AG20443 (cell line): Measurements from ENCODE around the gene PTPRU.

Experiments used
- DNase-seq: peaks from one replicate; pipeline ENCODE4 v3.0.0; 2012; ENCODE audit warnings: low spot score, mixed read lengths

Gene PTPRU

DNA sequence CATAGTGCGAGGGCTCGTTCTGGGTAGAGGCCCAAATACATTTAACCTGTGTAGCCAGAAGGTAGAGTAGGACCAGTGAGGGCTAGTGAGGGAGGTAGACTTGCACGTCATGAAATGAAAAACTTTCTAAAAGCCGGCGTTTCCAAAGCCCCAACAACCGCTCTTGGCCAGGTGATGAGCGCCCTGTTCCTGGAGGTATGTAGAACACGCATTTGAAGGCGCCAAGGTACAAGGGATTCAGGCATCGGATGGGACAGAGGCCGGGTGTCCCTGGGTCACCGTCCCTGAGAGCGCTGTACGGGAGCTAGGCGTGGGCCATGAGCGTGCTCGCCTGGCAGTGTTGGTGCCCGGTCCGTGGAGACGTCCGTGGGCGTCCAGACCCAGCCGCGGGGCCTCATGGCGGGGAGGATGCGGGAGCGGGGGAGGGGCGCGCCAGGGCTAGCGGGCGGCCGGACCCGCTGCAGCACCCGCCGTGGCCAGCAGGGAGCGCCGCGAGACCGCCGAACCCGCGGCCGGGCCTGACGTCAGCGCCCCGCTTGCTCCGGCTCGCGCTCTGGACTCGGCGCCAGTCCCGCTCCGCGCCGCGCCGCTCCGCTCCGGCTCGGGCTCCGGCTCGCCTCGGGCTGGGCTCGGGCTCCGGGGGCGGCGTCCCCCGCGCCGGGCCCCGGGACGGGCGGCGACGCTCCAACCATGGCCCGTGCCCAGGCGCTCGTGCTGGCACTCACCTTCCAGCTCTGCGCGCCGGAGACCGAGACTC is at the start of gene PTPRU:
Gene PTPRU, plus strand, starts transcription at position 568 of the 757 bp plus-strand sequence. Its CDS starts 123 bp downstream, at position 691.
- DNase-seq, result peak; percentile 97

DNA sequence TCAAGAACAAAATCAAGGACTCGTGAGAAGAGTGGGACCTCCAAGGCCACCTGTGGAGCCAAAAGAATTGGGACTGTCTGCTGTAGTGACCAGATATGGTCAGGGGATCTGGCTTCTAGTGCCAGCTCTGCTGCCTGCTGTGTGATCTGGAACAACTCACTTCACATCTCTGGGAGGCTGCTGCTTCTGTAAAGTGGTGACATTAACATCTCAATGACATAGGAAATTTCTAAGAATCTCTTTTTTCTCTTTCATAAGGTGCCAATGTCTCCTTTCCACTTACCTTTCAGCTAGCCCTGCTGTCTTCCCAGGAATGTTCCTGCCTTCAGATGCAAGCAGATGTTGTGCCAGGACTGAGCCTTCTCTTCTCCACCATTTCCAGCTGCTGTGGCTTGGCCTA is 49.6 kb upstream of the PTPRU start:
- DNase-seq, result no peak

- DNase-seq, result no peak
Observed at GRCh38 chr1:29190718-29191117, 45.6 kb upstream of the PTPRU start.

- no peak for DNase-seq
Observed at GRCh38 chr1:29193879-29194455, 42.4 kb upstream of the PTPRU start.

- DNase-seq, result no peak
Observed at GRCh38 chr1:29195881-29196291, 40.4 kb upstream of the PTPRU start.

DNA sequence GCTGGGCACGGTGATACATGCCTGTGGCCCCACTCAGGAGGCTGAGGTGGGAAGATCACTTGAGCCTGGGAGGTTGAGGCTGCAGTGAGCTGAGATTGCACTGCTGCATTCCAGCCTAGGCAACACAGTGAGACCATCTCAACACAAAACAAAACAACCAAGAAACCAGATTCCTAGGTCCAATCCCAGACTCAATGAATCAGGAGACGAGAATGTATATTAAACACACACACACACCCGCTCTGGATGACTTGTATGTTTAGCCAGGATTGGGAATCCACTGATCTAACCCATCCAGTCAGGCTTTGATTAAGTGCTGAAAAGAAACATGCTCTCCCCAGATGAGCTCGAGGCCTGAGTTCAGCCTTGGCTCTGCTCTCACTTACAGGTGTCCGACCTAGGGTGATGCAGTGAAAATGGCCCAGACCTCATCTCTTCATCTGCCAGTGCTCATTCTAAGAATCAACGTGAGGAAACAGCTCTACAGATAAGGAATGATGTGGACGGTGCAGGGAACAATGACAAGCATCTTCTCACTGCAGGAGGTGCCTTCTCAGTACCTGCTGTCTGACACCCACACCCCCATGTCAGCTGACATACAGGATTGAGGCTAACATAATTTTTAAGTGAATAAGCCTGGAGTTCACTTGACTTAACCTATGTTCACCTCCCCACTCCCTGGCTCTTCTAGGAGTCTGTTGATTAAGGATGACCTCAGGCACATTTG is 39.3 kb upstream of the PTPRU start:
- DNase-seq, result peak; percentile 81

GRCh38 chr1:29197590-29197924 is 38.8 kb upstream of the PTPRU start:
- peak; percentile 43 for DNase-seq

DNA sequence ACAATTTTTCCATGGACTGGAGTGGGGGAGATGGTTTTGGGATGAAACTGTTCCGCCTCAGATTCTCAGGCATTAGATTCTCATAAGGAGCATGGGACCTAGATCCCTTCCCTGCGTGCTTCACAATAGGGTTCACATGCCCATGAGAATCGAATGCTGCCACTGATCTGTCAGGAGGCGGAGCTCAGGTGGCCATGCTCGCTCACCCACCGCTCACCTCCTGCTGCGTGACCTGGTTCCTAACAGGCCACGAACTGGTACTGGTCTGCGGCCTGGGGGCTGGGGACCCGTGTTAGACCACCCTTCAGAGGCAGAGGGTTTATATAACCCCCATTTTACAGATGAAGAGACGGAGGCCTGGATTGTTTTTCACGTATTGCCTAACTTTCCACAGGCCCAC is 38.3 kb upstream of the PTPRU start:
- no peak for DNase-seq

- DNase-seq, result no peak
Observed at GRCh38 chr1:29200906-29201594, 35.3 kb upstream of the PTPRU start.

GRCh38 chr1:29201595-29202051 is 34.7 kb upstream of the PTPRU start:
- DNase-seq, result no peak

DNA sequence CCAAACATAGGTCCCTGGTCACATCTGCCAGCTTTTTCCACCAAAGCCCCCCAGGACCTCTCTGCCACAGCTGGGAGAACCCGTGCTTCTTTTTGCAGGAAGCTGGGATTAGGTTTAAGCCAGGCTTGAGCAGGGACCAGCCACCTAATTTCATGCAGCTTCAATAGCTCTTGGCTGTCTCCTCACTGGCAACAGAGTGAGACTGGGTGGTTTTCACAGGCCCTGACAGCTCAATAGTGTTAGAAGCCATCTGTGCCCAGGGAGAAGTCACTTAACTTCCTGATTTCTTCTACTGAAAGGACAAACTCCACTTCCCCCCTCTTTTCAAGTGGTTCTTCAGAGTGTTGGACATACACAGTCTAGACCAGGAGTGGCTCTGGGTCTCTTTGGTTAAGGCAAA is 34.3 kb upstream of the PTPRU start:
- DNase-seq, result no peak

DNA sequence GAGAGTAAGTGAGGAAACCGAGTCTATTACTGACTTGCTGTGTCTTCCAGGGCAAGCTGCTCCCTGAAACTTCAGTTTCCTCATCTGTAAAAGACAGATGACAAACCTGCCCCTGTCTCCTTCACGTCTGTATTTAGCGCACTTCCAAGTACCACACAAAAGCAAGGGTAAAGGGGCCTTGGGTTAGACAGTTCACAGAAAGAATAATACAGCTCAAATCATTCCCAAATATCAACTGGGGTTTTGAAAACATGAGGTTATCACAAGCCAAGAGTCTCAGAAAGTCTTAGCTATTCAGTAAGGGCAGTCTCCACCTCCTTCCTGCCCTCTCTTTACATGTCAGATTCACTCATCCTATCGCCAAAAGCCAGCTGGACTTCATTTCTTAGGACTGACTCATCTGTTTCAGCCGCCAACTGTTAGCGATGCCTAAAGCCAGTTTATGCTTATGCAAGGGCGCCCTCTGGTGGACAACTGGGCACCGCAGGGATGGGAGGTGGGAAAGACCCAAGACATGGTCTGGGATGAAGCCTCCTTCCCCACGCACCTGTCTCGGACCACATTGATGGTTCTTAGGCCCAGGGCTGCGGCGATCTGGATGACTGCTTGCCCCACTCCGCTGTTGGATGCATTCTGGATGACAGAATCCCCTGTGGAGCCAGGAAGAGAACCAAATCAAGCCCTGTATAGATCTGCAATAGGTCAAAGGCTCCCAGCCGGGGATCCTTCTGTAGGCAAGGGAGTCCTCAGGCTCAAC is 33.6 kb upstream of the PTPRU start:
- DNase-seq, result peak; percentile 94

DNA sequence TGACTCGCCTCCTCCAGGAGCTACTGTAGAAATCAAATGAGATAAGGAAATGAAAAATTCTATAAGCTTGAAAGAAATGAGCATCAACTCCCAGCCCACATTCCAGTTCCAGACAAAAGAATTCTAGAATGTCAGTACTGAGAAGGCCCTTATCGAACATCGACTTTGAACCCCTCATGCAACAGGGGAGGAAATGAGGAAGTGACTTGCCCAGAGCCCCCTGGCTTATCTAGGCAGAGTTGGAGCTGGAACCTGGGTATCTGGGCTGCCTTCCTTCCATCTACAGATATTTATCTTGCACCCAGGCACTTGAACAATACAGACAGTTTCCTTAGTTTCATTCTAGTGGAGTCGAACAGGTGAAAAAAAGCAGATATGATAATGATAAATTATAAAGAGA is 27.9 kb upstream of the PTPRU start:
- no peak for DNase-seq

DNA sequence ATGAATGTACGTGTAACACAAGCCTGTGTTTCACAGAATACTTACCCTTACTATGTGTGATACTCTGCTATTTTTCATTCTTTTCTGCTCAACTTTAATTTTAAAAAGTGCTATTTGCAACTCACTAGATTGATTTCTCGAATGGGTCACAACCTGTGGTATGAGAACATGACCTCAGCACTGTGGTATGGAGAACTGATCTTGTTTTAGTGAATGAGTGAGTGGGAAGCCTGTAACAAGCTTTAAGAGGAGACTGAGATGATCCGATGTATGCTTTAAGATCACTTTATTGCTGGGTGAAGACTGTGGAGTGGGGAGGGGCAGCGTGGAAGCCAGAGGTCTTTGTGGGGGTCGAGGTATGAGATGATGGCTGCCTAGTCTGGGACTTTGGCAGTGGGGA is 27.1 kb upstream of the PTPRU start:
- DNase-seq, result peak; percentile 63

DNA sequence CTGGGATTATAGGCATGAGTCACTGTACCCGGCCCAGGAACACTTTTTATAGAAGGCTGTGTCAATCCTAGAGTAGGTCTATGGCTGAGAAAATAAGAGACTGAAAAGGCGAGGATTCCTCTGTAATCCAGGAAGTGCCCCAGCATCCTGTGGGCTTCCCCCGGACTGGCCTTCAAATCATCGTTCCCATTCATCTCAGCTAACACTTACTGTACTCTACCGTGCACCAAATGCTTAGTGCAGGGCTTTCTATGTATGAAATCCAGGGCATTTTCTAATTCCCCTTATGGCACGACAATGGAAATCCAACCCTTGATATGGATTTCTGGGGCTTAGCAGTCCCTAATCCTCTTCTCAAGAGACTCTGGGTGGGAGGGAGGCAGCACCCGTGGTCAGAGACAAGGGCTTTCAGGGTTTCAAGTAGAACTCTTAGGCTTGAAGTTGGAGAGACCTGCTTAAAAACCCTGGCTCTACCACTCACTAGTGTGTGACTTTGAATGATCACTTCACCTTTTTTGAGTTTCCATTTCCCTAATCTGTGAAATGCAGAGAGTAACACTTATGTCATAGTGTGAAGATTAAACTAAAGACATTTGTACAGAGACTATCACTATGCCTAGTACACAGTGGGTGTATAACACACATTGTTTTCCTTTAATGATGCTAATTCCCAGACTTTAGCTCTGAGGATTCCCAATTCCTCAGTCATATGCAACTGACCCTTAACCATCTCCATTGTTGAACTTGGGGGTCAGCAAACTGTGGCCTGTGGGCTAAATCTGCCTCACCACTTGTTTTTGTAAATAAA is 25.8 kb upstream of the PTPRU start:
- no peak for DNase-seq

GRCh38 chr1:29211086-29212030 is 25.0 kb upstream of the PTPRU start:
- peak; percentile 52 for DNase-seq

DNA sequence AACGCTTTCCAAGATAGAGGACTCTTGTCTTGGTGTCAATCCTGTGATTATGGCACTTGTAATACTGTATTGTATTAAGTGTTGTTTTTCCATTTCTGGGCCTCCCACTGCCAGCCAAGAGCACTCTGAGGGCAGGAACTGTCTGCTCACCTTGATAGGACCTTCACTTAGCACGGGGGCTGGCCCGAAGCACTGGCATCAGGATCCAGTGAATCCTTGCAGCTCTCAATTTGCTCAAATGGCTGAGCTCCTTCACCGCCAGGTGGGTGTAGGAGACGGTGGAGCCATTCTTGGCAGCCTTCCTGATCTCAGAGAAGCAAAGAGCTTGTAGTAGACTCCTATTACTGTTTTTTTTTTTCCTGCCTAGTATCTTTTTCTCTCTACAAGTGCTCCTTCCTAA is 23.3 kb upstream of the PTPRU start:
- no peak for DNase-seq

DNA sequence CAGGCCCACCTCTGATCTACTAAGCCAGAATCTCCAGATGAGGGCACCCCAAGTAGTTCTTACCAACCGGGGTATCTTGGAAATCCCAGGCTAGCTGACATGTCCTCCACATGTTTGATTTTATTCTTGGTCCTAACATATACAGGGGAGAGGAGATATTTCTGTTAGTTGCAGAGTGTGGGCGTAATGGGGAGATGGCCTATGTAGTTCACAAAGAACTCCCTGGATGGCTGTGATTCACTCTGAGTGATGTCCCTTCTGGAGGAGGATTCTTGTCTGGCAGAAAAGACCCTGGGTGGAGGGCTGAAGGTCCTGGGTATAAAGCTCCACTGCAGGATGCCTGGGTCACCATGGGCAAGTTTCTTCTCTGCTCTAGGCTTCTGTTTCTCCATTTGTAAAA is 18.7 kb upstream of the PTPRU start:
- DNase-seq, result no peak

DNA sequence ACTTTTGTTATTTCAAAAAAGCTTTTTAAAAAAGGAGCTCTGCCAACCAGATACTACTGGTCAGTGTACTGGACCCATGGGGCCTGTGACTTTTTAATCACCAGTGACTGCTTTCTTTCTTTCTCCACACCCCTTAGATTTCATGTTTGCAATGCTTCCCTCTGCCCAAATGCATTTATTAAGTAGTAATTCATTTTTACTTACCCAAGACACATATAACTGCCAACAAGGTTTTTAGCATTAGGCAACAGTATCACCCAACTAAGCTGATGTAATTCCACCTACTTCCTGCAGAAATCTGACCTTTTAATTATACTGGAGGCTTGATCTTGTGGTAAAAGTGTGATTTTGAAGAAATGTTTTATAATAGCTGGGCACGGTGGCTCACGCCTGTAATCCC is 18.1 kb upstream of the PTPRU start:
- peak; percentile 36 for DNase-seq

DNA sequence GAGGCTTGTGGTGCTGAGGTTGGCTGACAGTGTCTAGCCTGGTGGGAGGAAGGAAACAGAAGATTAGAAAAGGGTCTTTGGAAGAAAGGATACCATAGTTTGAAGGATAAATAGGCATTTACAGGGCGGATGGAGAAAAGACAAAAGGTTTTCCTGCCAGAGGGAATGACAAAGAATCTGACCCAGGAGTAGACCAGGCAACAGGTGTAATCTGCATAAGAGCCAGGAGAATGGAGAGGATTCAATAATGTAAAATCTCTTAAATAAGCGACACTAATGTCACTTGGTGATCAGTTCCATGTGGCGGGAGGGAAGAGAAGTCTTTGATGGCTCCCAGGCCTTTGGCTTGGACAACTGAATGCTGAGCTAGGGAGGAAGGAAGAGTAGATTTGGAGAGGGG is 15.0 kb upstream of the PTPRU start:
- no peak for DNase-seq
